ENCODE data around the gene PCSK1N. TPM values are rescaled to one million over a fixed set of nuclear protein-coding genes. Genes with fewer than 3 reads are reported as not detected.

The PCSK1N gene
- total RNA-seq, 4 donors from 2014 or later: 3.0 to 15.9 (median 3.4) TPM; not detected in 1

GRCh38 chrX:48831909-48832291, 3.5 kb downstream of the PCSK1N start:
- intact Hi-C loops (cut with DNase I; ENCODE audit: low total_unique reads): no loop called here
- no peaks in the 10 kb centered on the region for H3K4me1 ChIP-seq
- no peaks in the 10 kb centered on the region for H3K9me3 ChIP-seq
- H3K27me3 ChIP-seq: no peaks in the 10 kb centered on the region
- H3K4me3 ChIP-seq: no peak overlapping the region
- no peaks in the 10 kb centered on the region for H3K36me3 ChIP-seq
- TF ChIP-seq CTCF (IDR thresholded peaks at IDR 0.05) (no peak), POLR2A (IDR thresholded peaks at IDR 0.05) (no peak)
- H3K27ac ChIP-seq: no peak overlapping the region
- no peak for DNase-seq

GRCh38 chrX:48831136-48831908, 4.1 kb downstream of the PCSK1N start:
- Histone ChIP-seq H3K4me3 (no peak overlapping the region), H3K27me3 (no peaks in the 10 kb centered on the region), H3K36me3 (no peaks in the 10 kb centered on the region), H3K27ac (no peak overlapping the region), H3K4me1 (no peaks in the 10 kb centered on the region), H3K9me3 (no peaks in the 10 kb centered on the region)
- no peak for DNase-seq
- TF ChIP-seq CTCF (IDR thresholded peaks at IDR 0.05) (no peak), POLR2A (IDR thresholded peaks at IDR 0.05) (no peak)
- intact Hi-C loops (cut with DNase I; ENCODE audit: low total_unique reads): no loop called here

- TF ChIP-seq CTCF (IDR thresholded peaks at IDR 0.05): no peak
- no peak for TF ChIP-seq POLR2A (IDR thresholded peaks at IDR 0.05)
- no peaks in the 10 kb centered on the region for H3K36me3 ChIP-seq
- H3K4me3 ChIP-seq: no peak overlapping the region
- no peak for DNase-seq
- H3K4me1 ChIP-seq: no peaks in the 10 kb centered on the region
- H3K27me3 ChIP-seq: no peaks in the 10 kb centered on the region
- no peak overlapping the region for H3K27ac ChIP-seq
- H3K9me3 ChIP-seq: no peaks in the 10 kb centered on the region
- intact Hi-C loops (cut with DNase I; ENCODE audit: low total_unique reads): no loop called here
These were observed 6.2 kb downstream of the PCSK1N start for GRCh38 chrX:48829016-48829735.

- H3K27me3 ChIP-seq: no peaks in the 10 kb centered on the region
- H3K27ac ChIP-seq: no peak overlapping the region
- H3K4me3 ChIP-seq: no peak overlapping the region
- H3K4me1 ChIP-seq: no peaks in the 10 kb centered on the region
- no peak for DNase-seq
- intact Hi-C loops (cut with DNase I; ENCODE audit: low total_unique reads): no loop called here
- no peaks in the 10 kb centered on the region for H3K9me3 ChIP-seq
- no peaks in the 10 kb centered on the region for H3K36me3 ChIP-seq
- no peak for TF ChIP-seq POLR2A (IDR thresholded peaks at IDR 0.05)
- no peak for TF ChIP-seq CTCF (IDR thresholded peaks at IDR 0.05)
These were observed 7.8 kb downstream of the PCSK1N start for GRCh38 chrX:48827654-48827968.

- Histone ChIP-seq H3K36me3 (no peaks in the 10 kb centered on the region), H3K4me1 (no peaks in the 10 kb centered on the region), H3K4me3 (no peak overlapping the region), H3K27me3 (no peaks in the 10 kb centered on the region), H3K9me3 (no peaks in the 10 kb centered on the region), H3K27ac (no peak overlapping the region)
- TF ChIP-seq CTCF (IDR thresholded peaks at IDR 0.05): no peak
- no peak for TF ChIP-seq POLR2A (IDR thresholded peaks at IDR 0.05)
- intact Hi-C loops (cut with DNase I; ENCODE audit: low total_unique reads): no loop called here
- no peak for DNase-seq
These were observed 8.3 kb downstream of the PCSK1N start for GRCh38 chrX:48826876-48827653.

Measured in uterus (tissue), 4 donors.